ENCODE data around the gene UGDH.
"Not testable (repeated sequence)": the region's sequence is repeated elsewhere in the genome, so short reads cannot be mapped to it uniquely, and the experiment has no call there.

Gene UGDH

DNA sequence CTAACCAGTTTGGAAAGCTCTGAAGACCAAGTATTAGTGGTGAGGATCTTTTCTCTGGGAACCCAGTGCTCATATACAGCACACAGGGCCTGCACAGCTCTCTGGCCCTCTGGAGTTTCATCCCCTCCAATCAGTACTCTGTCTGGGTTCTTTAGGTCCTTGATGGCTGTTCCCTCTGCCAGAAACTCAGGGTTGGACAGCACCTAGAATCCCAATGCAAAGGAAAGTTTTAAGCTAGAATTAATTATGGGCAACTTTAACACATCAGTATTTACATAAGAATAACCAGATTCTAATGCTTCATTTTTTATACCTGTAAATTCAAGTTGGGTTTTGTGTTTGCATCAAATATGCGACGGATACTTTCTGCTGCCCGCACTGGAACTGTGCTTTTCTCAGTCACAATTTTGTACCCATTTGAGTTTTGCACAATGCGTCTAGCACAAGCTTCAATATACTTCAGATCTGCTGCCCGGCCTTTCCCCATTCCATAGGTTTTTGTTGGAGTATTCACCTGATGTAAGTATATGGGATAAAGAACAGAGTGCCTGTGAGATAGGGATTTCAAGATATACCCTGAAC, 16.8 kb downstream of the UGDH start:
- H3K4me3 ChIP-seq (replicated peaks; ENCODE audit: low read depth, low read length): no peak overlapping the region
- no peak for DNase-seq (ENCODE audit: extremely low read depth, low read depth)
- TF ChIP-seq, protein P1, sequence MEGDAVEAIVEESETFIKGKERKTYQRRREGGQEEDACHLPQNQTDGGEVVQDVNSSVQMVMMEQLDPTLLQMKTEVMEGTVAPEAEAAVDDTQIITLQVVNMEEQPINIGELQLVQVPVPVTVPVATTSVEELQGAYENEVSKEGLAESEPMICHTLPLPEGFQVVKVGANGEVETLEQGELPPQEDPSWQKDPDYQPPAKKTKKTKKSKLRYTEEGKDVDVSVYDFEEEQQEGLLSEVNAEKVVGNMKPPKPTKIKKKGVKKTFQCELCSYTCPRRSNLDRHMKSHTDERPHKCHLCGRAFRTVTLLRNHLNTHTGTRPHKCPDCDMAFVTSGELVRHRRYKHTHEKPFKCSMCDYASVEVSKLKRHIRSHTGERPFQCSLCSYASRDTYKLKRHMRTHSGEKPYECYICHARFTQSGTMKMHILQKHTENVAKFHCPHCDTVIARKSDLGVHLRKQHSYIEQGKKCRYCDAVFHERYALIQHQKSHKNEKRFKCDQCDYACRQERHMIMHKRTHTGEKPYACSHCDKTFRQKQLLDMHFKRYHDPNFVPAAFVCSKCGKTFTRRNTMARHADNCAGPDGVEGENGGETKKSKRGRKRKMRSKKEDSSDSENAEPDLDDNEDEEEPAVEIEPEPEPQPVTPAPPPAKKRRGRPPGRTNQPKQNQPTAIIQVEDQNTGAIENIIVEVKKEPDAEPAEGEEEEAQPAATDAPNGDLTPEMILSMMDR (IDR thresholded peaks at IDR 0.05; ENCODE audit: low read depth, low read length, missing control alignments): no peak

GRCh38 chr4:39505581-39505980, 21.7 kb downstream of the UGDH start:
- no peak for DNase-seq (ENCODE audit: extremely low read depth, low read depth)
- TF ChIP-seq, protein P1 (IDR thresholded peaks at IDR 0.05; ENCODE audit: low read depth, low read length, missing control alignments): no peak
- no peak overlapping the region for H3K4me3 ChIP-seq (replicated peaks; ENCODE audit: low read depth, low read length)

GRCh38 chr4:39504538-39504937, 22.7 kb downstream of the UGDH start:
- H3K4me3 ChIP-seq (replicated peaks; ENCODE audit: low read depth, low read length): no peak overlapping the region
- TF ChIP-seq, protein P1 (IDR thresholded peaks at IDR 0.05; ENCODE audit: low read depth, low read length, missing control alignments): no peak
- no peak for DNase-seq (ENCODE audit: extremely low read depth, low read depth)

DNA sequence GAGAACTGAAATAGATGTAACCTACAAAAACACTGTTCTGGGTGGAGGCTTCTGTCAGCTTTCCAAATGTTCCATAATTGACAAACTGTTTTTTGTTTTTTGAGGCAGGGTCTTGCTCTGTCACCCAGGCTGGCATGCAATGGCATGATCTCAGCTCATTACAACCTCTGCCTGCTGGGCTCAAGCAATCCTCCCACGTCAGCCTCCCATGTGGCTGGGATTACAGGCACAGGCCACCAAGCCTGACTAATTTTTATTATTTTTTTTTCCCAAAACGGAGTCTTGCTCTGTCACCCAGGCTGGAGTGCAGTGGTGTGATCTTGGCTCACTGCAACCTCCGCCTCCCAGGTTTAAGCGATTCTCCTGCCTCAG, 24.6 kb downstream of the UGDH start:
- H3K4me3 ChIP-seq (replicated peaks; ENCODE audit: low read depth, low read length); DNase-seq (ENCODE audit: extremely low read depth, low read depth): not testable (repeated sequence)

DNA sequence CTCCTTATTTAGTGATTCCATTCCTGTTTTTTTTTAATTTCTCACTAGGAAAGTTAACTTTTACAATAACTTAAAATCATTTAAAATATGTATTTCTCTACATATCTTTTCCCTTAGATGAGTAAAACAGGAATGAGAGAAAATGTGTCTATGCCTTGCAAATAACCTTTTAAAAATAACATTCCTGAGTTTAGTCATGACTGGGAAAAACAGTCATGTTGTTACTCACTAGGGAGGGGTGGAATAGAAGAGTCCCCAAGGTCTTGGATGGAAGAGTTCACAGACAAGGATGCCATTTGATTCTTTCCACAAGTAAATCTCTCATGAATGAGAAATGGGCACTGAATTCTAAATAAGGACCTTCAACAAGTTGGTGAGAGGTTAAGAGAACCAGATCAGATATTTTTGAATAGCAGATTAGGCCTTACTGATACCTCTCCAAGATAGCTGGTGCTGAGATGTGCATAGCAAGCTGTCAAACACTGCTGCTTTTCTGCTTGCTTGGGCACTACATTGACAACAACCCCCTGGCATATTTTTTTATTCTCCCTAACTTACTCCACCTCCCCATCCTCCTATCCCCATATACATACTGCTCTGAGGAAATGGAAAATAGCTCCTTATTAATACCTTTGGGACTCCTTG, 25.1 kb downstream of the UGDH start:
- H3K4me3 ChIP-seq (replicated peaks; ENCODE audit: low read depth, low read length): no peak overlapping the region
- DNase-seq (ENCODE audit: extremely low read depth, low read depth): no peak
- TF ChIP-seq, protein P1 (IDR thresholded peaks at IDR 0.05; ENCODE audit: low read depth, low read length, missing control alignments): no peak

DNA sequence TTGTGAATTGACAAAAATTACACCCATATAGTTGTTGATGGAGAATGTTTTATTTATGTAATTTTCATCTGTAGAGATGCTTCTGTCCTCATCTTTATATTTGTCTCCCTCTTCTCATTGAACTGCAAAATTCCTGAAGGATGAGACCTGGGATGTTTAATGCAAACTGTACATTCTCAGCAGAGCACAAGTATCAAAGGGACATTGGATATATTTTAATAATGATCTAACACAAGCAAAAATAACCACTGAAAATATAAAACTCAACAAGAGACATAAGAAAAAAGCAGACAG, 28.6 kb downstream of the UGDH start:
- H3K4me3 ChIP-seq (replicated peaks; ENCODE audit: low read depth, low read length): no peak overlapping the region
- TF ChIP-seq, protein P1 (IDR thresholded peaks at IDR 0.05; ENCODE audit: low read depth, low read length, missing control alignments): no peak

GRCh38 chr4:39497909-39498726, 29.1 kb downstream of the UGDH start:
- TF ChIP-seq, protein P1 (IDR thresholded peaks at IDR 0.05; ENCODE audit: low read depth, low read length, missing control alignments): no peak
- DNase-seq (ENCODE audit: extremely low read depth, low read depth): no peak
- no peak overlapping the region for H3K4me3 ChIP-seq (replicated peaks; ENCODE audit: low read depth, low read length)

More for the DNA sequence above, 28.6 kb downstream of the UGDH start:
- no peak for DNase-seq (ENCODE audit: extremely low read depth, low read depth)
